ENCODE measurements around the gene PNMA8B. TPM values are rescaled to one million over a fixed set of nuclear protein-coding genes. Genes with fewer than 3 reads are reported as not detected.

PNMA8B gene
- total RNA-seq, 4 donors from 2014 or later: 0.93 to 3.0 (median 1.7) TPM

DNA sequence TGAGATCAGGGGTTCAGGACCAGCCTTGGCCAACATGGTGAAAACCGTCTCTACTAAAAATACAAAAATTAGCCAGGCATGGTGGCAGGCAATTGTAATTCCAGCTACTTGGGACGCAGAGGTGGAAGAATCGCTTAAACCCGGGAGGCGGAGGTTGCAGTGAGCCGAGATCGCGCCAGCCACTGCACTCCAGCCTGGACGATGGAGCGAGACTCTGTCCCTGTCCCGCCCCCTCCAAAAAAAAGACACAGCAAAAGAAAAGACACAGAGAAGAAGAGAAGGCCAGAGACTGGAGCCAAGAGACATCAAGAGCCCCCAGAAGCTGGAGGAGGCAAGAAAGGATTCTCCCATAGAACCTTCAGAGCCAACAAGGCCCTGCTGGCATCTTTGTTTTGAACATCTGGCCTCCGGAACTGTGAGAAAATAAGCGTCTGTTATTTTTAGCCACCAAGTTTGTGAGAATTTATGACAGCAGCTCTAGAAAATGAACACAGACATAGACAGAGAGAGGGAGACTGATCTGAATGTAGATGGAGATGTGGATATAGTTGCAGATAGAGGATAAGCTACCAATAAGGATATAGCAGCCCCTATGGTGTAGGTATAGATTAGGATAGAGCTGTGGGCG lies 25.7 kb upstream of the PNMA8B start:
- no peak for DNase-seq (ENCODE audit: low spot score)
- ATAC-seq (ENCODE audit: low FRiP score): no peak
- TF ChIP-seq, protein P1, sequence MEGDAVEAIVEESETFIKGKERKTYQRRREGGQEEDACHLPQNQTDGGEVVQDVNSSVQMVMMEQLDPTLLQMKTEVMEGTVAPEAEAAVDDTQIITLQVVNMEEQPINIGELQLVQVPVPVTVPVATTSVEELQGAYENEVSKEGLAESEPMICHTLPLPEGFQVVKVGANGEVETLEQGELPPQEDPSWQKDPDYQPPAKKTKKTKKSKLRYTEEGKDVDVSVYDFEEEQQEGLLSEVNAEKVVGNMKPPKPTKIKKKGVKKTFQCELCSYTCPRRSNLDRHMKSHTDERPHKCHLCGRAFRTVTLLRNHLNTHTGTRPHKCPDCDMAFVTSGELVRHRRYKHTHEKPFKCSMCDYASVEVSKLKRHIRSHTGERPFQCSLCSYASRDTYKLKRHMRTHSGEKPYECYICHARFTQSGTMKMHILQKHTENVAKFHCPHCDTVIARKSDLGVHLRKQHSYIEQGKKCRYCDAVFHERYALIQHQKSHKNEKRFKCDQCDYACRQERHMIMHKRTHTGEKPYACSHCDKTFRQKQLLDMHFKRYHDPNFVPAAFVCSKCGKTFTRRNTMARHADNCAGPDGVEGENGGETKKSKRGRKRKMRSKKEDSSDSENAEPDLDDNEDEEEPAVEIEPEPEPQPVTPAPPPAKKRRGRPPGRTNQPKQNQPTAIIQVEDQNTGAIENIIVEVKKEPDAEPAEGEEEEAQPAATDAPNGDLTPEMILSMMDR (IDR thresholded peaks at IDR 0.05): no peak

DNA sequence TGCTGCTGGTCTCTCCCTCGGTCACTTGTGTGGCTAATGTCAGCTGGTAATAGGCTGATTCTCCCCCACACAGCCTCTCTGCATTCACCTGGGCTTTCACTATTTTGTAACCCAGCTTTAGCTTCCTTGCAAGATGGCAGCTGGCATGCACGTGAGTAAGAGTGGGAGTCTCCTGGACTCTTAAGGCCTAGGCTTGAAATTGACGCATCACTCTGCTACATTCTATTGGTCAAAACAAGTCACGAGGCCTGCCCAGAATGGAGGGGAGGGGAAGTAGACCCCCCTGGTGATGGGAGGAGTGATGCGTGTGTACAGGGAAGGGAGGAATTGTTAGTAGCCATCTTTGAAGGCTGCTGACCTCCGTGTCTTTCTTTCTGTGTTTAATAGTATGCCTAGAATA lies 24.9 kb upstream of the PNMA8B start:
- TF ChIP-seq, protein P1 (IDR thresholded peaks at IDR 0.05): no peak
- no peak for DNase-seq (ENCODE audit: low spot score)
- ATAC-seq (ENCODE audit: low FRiP score): no peak

DNA sequence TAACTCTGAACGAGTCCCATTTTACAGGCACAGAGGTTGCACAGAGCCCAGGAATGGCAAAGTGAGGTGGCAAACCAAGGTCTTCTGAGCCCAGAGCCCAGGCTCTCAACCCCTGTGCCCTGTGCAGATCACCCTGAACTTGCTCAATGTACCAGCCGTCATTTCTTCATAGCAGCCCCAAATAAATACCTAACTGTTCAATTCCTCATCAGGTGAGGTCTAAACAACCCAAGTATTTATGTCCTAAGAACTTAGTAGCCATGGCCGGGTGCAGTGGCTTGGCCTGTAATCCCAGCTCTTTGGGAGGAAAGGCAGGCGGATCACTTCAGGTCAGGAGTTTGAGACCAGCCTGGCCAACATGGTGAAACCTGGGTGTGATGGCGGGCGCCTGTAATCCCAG lies 21.8 kb upstream of the PNMA8B start:
- ATAC-seq (ENCODE audit: low FRiP score) (no peak), DNase-seq (ENCODE audit: low spot score) (no peak)
- TF ChIP-seq, protein P1 (IDR thresholded peaks at IDR 0.05): no peak

DNA sequence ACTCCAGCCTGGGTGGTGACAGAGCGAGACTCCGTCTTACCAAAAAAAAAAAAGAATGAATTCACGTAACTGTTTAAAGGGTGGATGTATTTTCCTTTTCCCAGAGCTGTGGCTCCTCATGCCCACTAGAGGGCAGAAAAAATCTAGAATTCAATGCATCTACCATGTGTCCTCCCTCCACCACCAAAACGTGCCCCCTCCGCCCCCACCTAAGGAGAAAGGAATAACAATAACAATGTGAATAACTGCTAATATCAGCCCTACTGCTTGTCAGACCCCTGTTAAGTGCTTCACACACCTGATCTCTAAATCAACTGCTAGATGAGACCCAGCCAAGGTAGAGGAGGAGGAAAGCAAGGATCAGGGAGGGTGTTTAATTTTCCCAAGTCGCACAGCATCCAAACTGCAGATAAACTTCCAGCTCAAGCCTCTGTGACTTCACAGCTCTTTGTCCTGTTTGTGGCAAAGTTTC lies 20.2 kb upstream of the PNMA8B start:
- no peak for DNase-seq (ENCODE audit: low spot score)
- TF ChIP-seq, protein P1 (IDR thresholded peaks at IDR 0.05): no peak
- no peak for ATAC-seq (ENCODE audit: low FRiP score)

DNA sequence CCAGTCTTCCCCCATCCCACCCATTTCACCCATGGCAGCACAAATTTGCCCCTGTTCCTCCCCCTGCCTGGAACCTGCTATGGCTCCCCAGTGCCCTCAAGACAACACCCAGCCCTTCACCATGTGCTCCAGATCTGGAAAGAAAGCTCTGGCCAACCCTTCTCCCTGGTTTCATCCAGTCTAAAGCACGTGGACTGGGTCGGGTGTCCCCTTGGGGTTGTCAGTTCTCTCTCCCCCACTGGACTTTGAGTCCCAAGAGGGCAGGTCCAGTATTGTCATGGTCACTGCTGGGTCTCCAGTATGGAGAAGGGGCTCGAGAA lies 19.6 kb upstream of the PNMA8B start:
- ATAC-seq (ENCODE audit: low FRiP score): no peak
- no peak for DNase-seq (ENCODE audit: low spot score)
- TF ChIP-seq, protein P1 (IDR thresholded peaks at IDR 0.05): no peak

DNA sequence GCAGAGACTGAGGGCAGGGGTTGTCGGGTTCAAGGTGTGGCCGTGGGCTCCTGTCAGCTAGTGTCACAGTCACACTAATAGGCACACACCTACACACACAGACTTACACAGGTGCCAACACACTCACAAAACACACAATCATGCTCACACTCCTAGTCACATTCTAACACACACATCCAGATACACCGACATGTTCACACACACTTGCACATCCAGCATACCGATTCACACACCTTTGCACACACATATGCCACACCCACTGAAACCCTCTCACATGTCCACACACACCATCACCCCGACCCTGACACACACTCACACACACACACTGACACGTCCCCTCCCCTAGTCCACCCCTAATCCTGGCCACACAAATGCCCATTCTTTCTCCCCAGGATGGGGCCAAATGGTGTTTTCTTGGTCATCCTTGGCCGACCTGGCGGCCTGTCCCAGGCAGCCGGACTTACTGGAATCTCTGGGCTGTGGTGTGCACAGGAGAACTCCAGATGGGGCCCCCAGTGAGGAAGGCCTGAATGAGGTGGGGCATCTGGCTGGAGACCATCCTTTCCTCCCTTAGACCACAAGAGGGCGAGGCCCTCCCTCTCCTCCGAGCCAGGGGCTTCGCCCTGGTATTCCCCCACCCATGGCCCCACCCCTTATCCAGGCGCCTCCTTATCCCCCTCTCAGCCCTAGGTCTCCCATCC lies 19.1 kb upstream of the PNMA8B start:
- no peak for ATAC-seq (ENCODE audit: low FRiP score)
- TF ChIP-seq, protein P1 (IDR thresholded peaks at IDR 0.05): no peak
- no peak for DNase-seq (ENCODE audit: low spot score)
